Endothelial cell of umbilical vein (primary cell): ENCODE data around the gene LCNL1. TPM values are rescaled to one million over a fixed set of nuclear protein-coding genes. Genes with fewer than 3 reads are reported as not detected.

Experiments
- BruUV-seq: library from RNA; stranded (reverse); fragments of 400-500 nt; replicated peaks from 2 replicates; lab custom pipeline; 2021; lab: Mats Ljungman, UMichigan
- CTCF ChIA-PET: fragments of 300-600, 350-600 bp; sonication (Branson Sonifier 250); formaldehyde crosslinking; loops from one replicate; lab custom pipeline; 2021; ENCODE audit warnings: antibody characterized with exemption, inconsistent platforms; lab: Charles Lee
- POLR2A ChIA-PET: fragments of 300-600, 350-600 bp; sonication (Branson Sonifier 250); formaldehyde crosslinking; loops from one replicate; lab custom pipeline; 2021; ENCODE audit warnings: antibody characterized with exemption, inconsistent platforms; lab: Charles Lee
- DNase-seq: peaks from one replicate; pipeline ENCODE4 v3.0.0-alpha.2; 2011; ENCODE audit warnings: low read depth, low spot score
- FAIRE-seq: peaks from 2 replicates; lab custom pipeline; 2011; peaks lifted over from hg19 to GRCh38; lab: Jason Lieb, UNC
- H2AFZ ChIP-seq: 2 replicates; pipeline ENCODE4 v1.6.0; 2012; ENCODE audit warnings: low read depth, low read length, control low read depth, inconsistent platforms
- H3K27ac ChIP-seq: 2 replicates; pipeline ENCODE4 v1.5.1; 2011; ENCODE audit warnings: low read depth, mild to moderate bottlenecking, control low read depth, low read length, moderate library complexity; ENCODE audit not compliant: insufficient read depth
- H3K27me3 ChIP-seq, 2 experiments: 2 replicates each; pipeline versions ENCODE4 v1.6.0 to v1.6.1; 2011; ENCODE audit warnings: low read length in 2 of 2, mixed read lengths in 1 of 2; ENCODE audit not compliant: control insufficient read depth in 2 of 2, insufficient read depth in 2 of 2
- H3K36me3 ChIP-seq, 2 experiments: 2 replicates in 1 of 2; 3 replicates in 1 of 2; pipeline ENCODE4 v1.5.1; 2011; ENCODE audit warnings: low read length in 2 of 2, mild to moderate bottlenecking in 1 of 2, moderate library complexity in 1 of 2; ENCODE audit not compliant: control insufficient read depth in 2 of 2, insufficient read depth in 2 of 2; ENCODE audit errors: extremely low read depth in 1 of 2
- H3K4me1 ChIP-seq: 3 replicates; pipeline ENCODE4 v1.5.1; 2011; ENCODE audit warnings: mild to moderate bottlenecking, low read length; ENCODE audit not compliant: control insufficient read depth, insufficient read depth; ENCODE audit errors: extremely low read depth
- H3K4me2 ChIP-seq: 2 replicates; pipeline ENCODE4 v1.6.1; 2011; ENCODE audit warnings: low read length, control low read depth, mixed read lengths; ENCODE audit not compliant: insufficient read depth
- H3K4me3 ChIP-seq, 3 experiments: fragments of 200-600 bp in 1 of 3; sonication (generic), shearing (Covaris generic) in 1 of 3; replicated peaks in 1 of 3; 2 replicates each; pipeline ENCODE4 v1.5.1; 2011 to 2016; ENCODE audit warnings: control low read depth in 3 of 3, low read length in 3 of 3, mild to moderate bottlenecking in 2 of 3, inconsistent platforms in 1 of 3, low read depth in 1 of 3, moderate library complexity in 1 of 3; ENCODE audit not compliant: insufficient read depth in 1 of 3
- H3K79me2 ChIP-seq: 2 replicates; pipeline ENCODE4 v1.6.0; 2012; ENCODE audit warnings: low read length, inconsistent platforms; ENCODE audit not compliant: control insufficient read depth, insufficient read depth
- H3K9ac ChIP-seq: replicated peaks from 2 replicates; pipeline ENCODE3; 2011; ENCODE audit warnings: low read length, control low read depth; ENCODE audit not compliant: insufficient read depth; ENCODE audit errors: extremely low read depth
- H3K9me1 ChIP-seq: replicated peaks from 3 replicates; pipeline ENCODE4 v1.6.0; 2011; ENCODE audit warnings: mild to moderate bottlenecking, low read length; ENCODE audit not compliant: control insufficient read depth, insufficient read depth; ENCODE audit errors: extremely low read depth
- H3K9me3 ChIP-seq: replicated peaks from 2 replicates; pipeline ENCODE4 v1.5.1; 2012; ENCODE audit warnings: low read length, inconsistent platforms; ENCODE audit not compliant: control insufficient read depth, insufficient read depth
- H4K20me1 ChIP-seq: replicated peaks from 2 replicates; pipeline ENCODE3; 2011; ENCODE audit warnings: mild to moderate bottlenecking, low read length; ENCODE audit not compliant: control insufficient read depth, insufficient read depth; ENCODE audit errors: extremely low read depth
- EZH2 ChIP-seq: IDR thresholded peaks from 2 replicates; pipeline ENCODE4 v1.6.1; 2012; ENCODE audit warnings: borderline replicate concordance, low read depth, mild to moderate bottlenecking, moderate library complexity, low read length, inconsistent platforms; ENCODE audit not compliant: severe bottlenecking
- FOS ChIP-seq: IDR thresholded peaks from 2 replicates; pipeline ENCODE4 v1.6.1; 2011; ENCODE audit warnings: mild to moderate bottlenecking, low read length, moderate library complexity, borderline replicate concordance; ENCODE audit not compliant: insufficient read depth
- GATA2 ChIP-seq: IDR thresholded peaks from 2 replicates; pipeline ENCODE4 v1.7.0; 2011; ENCODE audit warnings: low read depth, mild to moderate bottlenecking, moderate library complexity, mixed read lengths, low read length; ENCODE audit not compliant: insufficient read length, insufficient read depth
- JUN ChIP-seq: IDR thresholded peaks from 2 replicates; pipeline ENCODE4 v1.6.1; 2011; ENCODE audit warnings: borderline replicate concordance, low read depth; ENCODE audit not compliant: insufficient read length, insufficient read depth
- MAX ChIP-seq: IDR thresholded peaks from 2 replicates; pipeline ENCODE4 v1.6.1; 2011; ENCODE audit not compliant: insufficient read depth, insufficient read length
- MYC ChIP-seq: IDR thresholded peaks from one replicate; pipeline ENCODE4 v1.6.1; 2011; ENCODE audit warnings: mild to moderate bottlenecking, low read depth, low read length
- POLR2A ChIP-seq: IDR thresholded peaks from 2 replicates; pipeline ENCODE4 v1.6.1; 2012; ENCODE audit warnings: low read depth, mild to moderate bottlenecking, control low read depth, low read length
- POLR2AphosphoS5 ChIP-seq: IDR thresholded peaks from 2 replicates; pipeline ENCODE4 v1.6.1; 2012; ENCODE audit warnings: low read depth, mild to moderate bottlenecking, control low read depth, low read length, moderate library complexity; ENCODE audit not compliant: insufficient read depth
- dilution Hi-C: fragments of 300-500 bp; cut with MboI; formaldehyde crosslinking; loops from one replicate; pipeline ENCODE4 v1.15.0; 2019; ENCODE audit warnings: low sequenced_read_pairs; ENCODE audit not compliant: extremely low pct_ligation_motif_present
- intact Hi-C: fragments of 100-400 bp; cut with micrococcal nuclease; formaldehyde crosslinking; loops from one replicate; pipeline ENCODE4 v1.10.0; 2022
- polyA plus RNA-seq, 4 experiments: library from polyadenylated mRNA; depleted of rRNA in 3 of 4; stranded (reverse) in 3 of 4; unstranded in 1 of 4; fragments of >200 nt; gene quantifications; 2 replicates each; pipeline versions ENCODE4 v1.2.1 to v1.2.3, GENCODE V29; 2011 to 2012; ENCODE audit warnings: missing spikeins in 1 of 4
- total RNA-seq: library from RNA; stranded (reverse); gene quantifications from 2 replicates; pipeline ENCODE4 v1.2.3, GENCODE V29; 2021

The LCNL1 gene
- total and polyA plus RNA-seq, 2 donors (not counting 3 experiments of a cell fraction or from before 2014, with no cell fraction given) = not detected

GRCh38 chr9:137026384-137026783, 43.6 kb downstream of the LCNL1 start:
- no peaks in the 10 kb centered on the region for H3K36me3 ChIP-seq
- H3K4me1 ChIP-seq = peaks cover 12% of the 10 kb centered on the region
- CTCF ChIA-PET = interaction anchor here (1.5 to 4.5 kb wide), 4 partner anchors 9 to 249 kb away, joined by 3 to 28 read pairs (median 10); no protein-coding TSS in a partner anchor
- POLR2A ChIA-PET = no interaction called here
- H3K9me1 ChIP-seq = no peaks in the 10 kb centered on the region
- H3K9me3 ChIP-seq = no peaks in the 10 kb centered on the region
- no peaks in the 10 kb centered on the region for H3K79me2 ChIP-seq
- DNase-seq (no peak), FAIRE-seq (no peak)
- no peak overlapping the region for H3K4me3 ChIP-seq
- H3K27me3 ChIP-seq = no peaks in the 10 kb centered on the region
- TF ChIP-seq GATA2 (no peak), POLR2AphosphoS5 (no peak), JUN (no peak), FOS (no peak), EZH2 (no peak), MYC (no peak), POLR2A (no peak)
- no peak overlapping the region for H3K9ac ChIP-seq
- dilution Hi-C loops = no loop called here
- intact Hi-C loops = no loop called here
- H3K4me2 ChIP-seq = no peak overlapping the region
- H3K27ac ChIP-seq = no peak overlapping the region
- BruUV-seq = no TSS peak
- no peak overlapping the region for H2AFZ ChIP-seq
- H4K20me1 ChIP-seq = no peaks in the 10 kb centered on the region

DNA sequence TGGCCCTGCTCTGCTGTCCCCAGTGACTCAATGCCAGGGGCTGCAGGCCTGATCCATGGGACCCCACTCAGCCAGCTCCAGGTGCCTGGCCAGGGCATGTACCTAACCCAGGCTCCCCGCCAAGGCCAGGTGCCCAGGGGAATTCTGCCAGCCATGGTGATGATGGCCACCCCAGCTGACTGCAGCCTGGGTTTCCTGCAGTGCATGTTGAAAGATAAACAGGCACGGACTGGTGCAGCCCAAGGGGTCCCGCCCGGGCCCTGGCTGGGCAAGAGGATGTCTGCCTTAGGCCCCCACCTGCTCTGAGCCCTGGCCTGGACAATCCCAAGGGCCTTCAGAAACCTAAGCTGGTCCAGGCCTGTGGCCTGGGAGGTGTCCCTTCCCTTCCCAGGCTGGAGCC, 44.0 kb downstream of the LCNL1 start:
- Histone ChIP-seq H3K27me3 (no peaks in the 10 kb centered on the region), H3K9me3 (no peaks in the 10 kb centered on the region), H3K4me2 (no peak overlapping the region), H3K9me1 (no peaks in the 10 kb centered on the region), H3K4me1 (peaks cover 12% of the 10 kb centered on the region), H3K79me2 (no peaks in the 10 kb centered on the region), H3K27ac (no peak overlapping the region), H4K20me1 (no peaks in the 10 kb centered on the region), H2AFZ (no peak overlapping the region), H3K4me3 (no peak overlapping the region), H3K36me3 (no peaks in the 10 kb centered on the region), H3K9ac (no peak overlapping the region)
- no peak for FAIRE-seq
- TF ChIP-seq JUN = no peak
- no peak for TF ChIP-seq MAX
- TF ChIP-seq POLR2AphosphoS5 = no peak
- ChIA-PET CTCF (interaction anchor here (0.8 to 4.5 kb wide), 9 partner anchors 8 to 249 kb away, joined by 3 to 28 read pairs (median 4); no protein-coding TSS in a partner anchor), POLR2A (no interaction called here)
- intact Hi-C loops = no loop called here
- BruUV-seq = no TSS peak
- no peak for DNase-seq
- dilution Hi-C loops = no loop called here
